ENCODE data around the gene SIRT6. TPM values are rescaled to one million over a fixed set of nuclear protein-coding genes. Genes with fewer than 3 reads are reported as not detected.

SIRT6 gene
- polyA plus RNA-seq, 1 of the 3 experiments (the other 2 are of a cell fraction) = 41.0 TPM

DNA sequence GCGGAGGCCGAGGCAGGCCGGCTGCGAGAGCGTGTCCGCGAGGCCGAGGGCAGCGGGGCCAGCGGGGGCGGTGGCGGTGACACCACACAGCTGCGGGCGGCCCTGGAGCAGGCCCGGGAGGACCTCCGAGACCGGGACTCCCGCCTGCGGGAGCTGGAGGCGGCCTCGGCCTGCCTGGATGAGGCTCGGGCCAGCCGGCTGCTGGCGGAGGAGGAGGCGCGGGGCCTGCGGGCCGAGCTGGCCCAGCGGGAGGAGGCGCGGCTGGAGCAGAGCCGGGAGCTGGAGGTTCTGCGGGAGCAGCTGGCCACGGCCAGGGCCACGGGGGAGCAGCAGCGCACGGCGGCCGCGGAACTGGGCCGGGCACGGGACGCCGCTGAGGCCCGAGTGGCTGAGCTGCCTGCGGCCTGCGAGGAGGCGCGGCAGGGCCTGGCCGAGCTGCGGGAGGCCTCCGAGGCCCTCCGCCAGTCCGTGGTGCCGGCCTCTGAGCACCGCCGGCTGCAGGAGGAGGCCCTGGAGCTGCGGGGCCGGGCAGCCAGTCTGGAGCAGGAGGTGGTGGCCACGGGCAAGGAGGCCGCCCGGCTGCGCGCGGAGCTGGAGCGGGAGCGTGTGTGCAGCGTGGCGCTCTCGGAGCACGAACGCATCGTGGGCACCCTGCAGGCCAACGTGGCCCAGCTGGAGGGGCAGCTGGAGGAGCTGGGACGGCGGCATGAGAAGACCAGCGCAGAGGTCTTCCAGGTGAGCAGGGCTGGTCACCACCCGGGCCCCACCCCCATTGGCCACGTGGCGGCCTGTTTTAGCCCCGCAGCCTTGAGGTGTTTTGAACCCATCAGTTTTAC lies 35.3 kb upstream of the SIRT6 start (continued):
- TF ChIP-seq, protein P1, sequence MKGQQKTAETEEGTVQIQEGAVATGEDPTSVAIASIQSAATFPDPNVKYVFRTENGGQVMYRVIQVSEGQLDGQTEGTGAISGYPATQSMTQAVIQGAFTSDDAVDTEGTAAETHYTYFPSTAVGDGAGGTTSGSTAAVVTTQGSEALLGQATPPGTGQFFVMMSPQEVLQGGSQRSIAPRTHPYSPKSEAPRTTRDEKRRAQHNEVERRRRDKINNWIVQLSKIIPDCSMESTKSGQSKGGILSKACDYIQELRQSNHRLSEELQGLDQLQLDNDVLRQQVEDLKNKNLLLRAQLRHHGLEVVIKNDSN (IDR thresholded peaks at IDR 0.05; ENCODE audit: borderline replicate concordance, low read depth) = no peak
- TF ChIP-seq FOSL2 (IDR thresholded peaks at IDR 0.05; ENCODE audit: borderline replicate concordance, low read depth) (no peak), NRF1 (IDR thresholded peaks at IDR 0.05; ENCODE audit: low read depth, low read length) (no peak)

DNA sequence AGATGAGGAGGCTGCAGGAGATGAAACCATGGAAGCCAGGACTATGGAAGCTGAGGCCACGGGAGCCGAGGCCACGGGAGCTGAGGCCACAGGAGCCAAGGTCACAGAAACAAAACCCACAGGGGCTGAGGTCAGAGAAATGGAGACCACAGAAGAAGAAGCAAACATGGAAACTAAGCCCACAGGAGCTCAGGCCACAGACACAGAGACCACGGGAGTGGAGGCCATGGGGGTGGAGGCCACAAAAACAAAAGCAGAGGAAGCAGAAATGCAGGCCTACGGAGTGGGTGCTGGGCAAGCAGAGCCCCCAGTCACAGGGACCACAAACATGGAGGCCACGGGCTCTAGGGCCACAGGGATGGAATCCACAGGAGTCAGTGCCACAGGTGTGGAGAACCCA lies 34.5 kb upstream of the SIRT6 start:
- no peak overlapping the region for H2AFZ ChIP-seq (ENCODE audit: low read depth)
- ChIA-PET CTCF (interaction anchor here (0.8 to 1.8 kb wide), 8 partner anchors 8 to 229 kb away, joined by 3 to 8 read pairs (median 4); no protein-coding TSS in a partner anchor), POLR2A (no interaction called here)
- H3K9ac ChIP-seq = no peak overlapping the region
- H3K79me2 ChIP-seq (ENCODE audit: insufficient read depth) = no peaks in the 10 kb centered on the region
- no peak overlapping the region for H3K4me2 ChIP-seq
- H4K20me1 ChIP-seq (ENCODE audit: insufficient read depth) = no peaks in the 10 kb centered on the region
- H3K27ac ChIP-seq (ENCODE audit: low read depth in 2 of 2, low read length in 1 of 2) = no peak overlapping the region
- peaks cover 5% of the 10 kb centered on the region for H3F3A ChIP-seq (replicated peaks; ENCODE audit: insufficient read depth)
- no peaks in the 10 kb centered on the region for H3K9me2 ChIP-seq
- H3K9me3 ChIP-seq = no peaks in the 10 kb centered on the region
- H3K27me3 ChIP-seq (ENCODE audit: insufficient read depth) = peaks cover 14% of the 10 kb centered on the region
- WGBS (ENCODE audit: low lambda C conversion rate) = 73% methylated on average over 5 of the region's 6 CpGs
- DNase-seq = no peak
- H3K36me3 ChIP-seq (replicated peaks in 1 of 2; ENCODE audit: control insufficient read depth in 1 of 2, insufficient read depth in 2 of 2, low read length in 1 of 2) = no peaks in the 10 kb centered on the region
- no peaks in the 10 kb centered on the region for H3K4me1 ChIP-seq (ENCODE audit: control insufficient read depth in 1 of 2, insufficient read depth in 2 of 2, low read depth in 1 of 2, low read length in 1 of 2)
- TF ChIP-seq, protein P2, sequence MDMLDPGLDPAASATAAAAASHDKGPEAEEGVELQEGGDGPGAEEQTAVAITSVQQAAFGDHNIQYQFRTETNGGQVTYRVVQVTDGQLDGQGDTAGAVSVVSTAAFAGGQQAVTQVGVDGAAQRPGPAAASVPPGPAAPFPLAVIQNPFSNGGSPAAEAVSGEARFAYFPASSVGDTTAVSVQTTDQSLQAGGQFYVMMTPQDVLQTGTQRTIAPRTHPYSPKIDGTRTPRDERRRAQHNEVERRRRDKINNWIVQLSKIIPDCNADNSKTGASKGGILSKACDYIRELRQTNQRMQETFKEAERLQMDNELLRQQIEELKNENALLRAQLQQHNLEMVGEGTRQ (IDR thresholded peaks at IDR 0.05; ENCODE audit: borderline replicate concordance, low read depth, low read length) = no peak
- no peak for TF ChIP-seq NFIC (IDR thresholded peaks at IDR 0.05; ENCODE audit: borderline replicate concordance)
- TF ChIP-seq FOSL2 (IDR thresholded peaks at IDR 0.05; ENCODE audit: borderline replicate concordance, low read depth) = no peak
- no peak for TF ChIP-seq RAD21 (IDR thresholded peaks at IDR 0.05; ENCODE audit: low read length)
- TF ChIP-seq SIN3A (IDR thresholded peaks at IDR 0.05; ENCODE audit: borderline replicate concordance, low read depth, low read length) = no peak
- no peak overlapping the region for H3K4me3 ChIP-seq (ENCODE audit: low read depth in 2 of 2, low read length in 1 of 2)

DNA sequence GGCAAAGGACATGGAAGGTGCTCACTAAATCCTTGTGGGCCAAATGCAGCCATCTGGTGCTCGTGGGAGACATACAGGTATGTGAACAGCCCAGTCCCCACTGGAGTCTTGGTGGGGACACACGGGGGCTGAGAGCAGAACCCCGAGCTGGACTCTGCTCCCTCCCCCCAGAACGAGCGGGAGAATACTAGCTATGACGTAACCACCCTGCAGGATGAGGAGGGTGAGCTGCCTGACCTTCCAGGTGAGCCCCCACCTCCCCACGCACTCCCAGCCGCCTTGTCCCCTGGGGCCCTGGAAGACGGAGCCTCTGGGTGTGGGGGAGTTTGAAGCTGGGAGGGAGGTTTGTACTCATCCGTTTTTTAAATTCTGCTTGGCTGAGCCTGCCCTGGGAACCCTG lies 33.4 kb upstream of the SIRT6 start:
- no peak overlapping the region for H2AFZ ChIP-seq (ENCODE audit: low read depth)
- no peak for DNase-seq
- no peak overlapping the region for H3K9ac ChIP-seq
- H3K27me3 ChIP-seq (ENCODE audit: insufficient read depth) = peaks cover 14% of the 10 kb centered on the region
- no peak overlapping the region for H3K4me2 ChIP-seq
- no peak overlapping the region for H3K27ac ChIP-seq (ENCODE audit: low read depth in 2 of 2, low read length in 1 of 2)
- no peaks in the 10 kb centered on the region for H3K79me2 ChIP-seq (ENCODE audit: insufficient read depth)
- no peaks in the 10 kb centered on the region for H4K20me1 ChIP-seq (ENCODE audit: insufficient read depth)
- ChIA-PET POLR2A (no interaction called here), CTCF (interaction anchor here (1.2 to 1.5 kb wide), 3 partner anchors 15 to 228 kb away, joined by 3 to 4 read pairs (median 4); no protein-coding TSS in a partner anchor)
- H3F3A ChIP-seq (replicated peaks; ENCODE audit: insufficient read depth) = peaks cover 5% of the 10 kb centered on the region
- no peaks in the 10 kb centered on the region for H3K9me3 ChIP-seq
- H3K4me1 ChIP-seq (ENCODE audit: control insufficient read depth in 1 of 2, insufficient read depth in 2 of 2, low read depth in 1 of 2, low read length in 1 of 2) = no peaks in the 10 kb centered on the region
- H3K36me3 ChIP-seq (replicated peaks in 1 of 2; ENCODE audit: control insufficient read depth in 1 of 2, insufficient read depth in 2 of 2, low read length in 1 of 2) = no peaks in the 10 kb centered on the region
- H3K9me2 ChIP-seq = no peaks in the 10 kb centered on the region
- H3K4me3 ChIP-seq (ENCODE audit: low read depth in 2 of 2, low read length in 1 of 2) = no peak overlapping the region
- WGBS (ENCODE audit: low lambda C conversion rate) = 32% methylated on average over 5 of the region's 10 CpGs
- no peak for TF ChIP-seq NRF1 (IDR thresholded peaks at IDR 0.05; ENCODE audit: low read depth, low read length)
- TF ChIP-seq, protein P3, sequence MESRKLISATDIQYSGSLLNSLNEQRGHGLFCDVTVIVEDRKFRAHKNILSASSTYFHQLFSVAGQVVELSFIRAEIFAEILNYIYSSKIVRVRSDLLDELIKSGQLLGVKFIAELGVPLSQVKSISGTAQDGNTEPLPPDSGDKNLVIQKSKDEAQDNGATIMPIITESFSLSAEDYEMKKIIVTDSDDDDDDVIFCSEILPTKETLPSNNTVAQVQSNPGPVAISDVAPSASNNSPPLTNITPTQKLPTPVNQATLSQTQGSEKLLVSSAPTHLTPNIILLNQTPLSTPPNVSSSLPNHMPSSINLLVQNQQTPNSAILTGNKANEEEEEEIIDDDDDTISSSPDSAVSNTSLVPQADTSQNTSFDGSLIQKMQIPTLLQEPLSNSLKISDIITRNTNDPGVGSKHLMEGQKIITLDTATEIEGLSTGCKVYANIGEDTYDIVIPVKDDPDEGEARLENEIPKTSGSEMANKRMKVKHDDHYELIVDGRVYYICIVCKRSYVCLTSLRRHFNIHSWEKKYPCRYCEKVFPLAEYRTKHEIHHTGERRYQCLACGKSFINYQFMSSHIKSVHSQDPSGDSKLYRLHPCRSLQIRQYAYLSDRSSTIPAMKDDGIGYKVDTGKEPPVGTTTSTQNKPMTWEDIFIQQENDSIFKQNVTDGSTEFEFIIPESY (IDR thresholded peaks at IDR 0.05; ENCODE audit: borderline replicate concordance, low read depth) = no peak
- TF ChIP-seq RFX5 (IDR thresholded peaks at IDR 0.05; ENCODE audit: low read length) = no peak
- no peak for TF ChIP-seq RXRA (IDR thresholded peaks at IDR 0.05; ENCODE audit: borderline replicate concordance, low read depth)
- no peak for TF ChIP-seq MEF2A (IDR thresholded peaks at IDR 0.05; ENCODE audit: borderline replicate concordance, low read depth)
- TF ChIP-seq, protein P1 (IDR thresholded peaks at IDR 0.05; ENCODE audit: borderline replicate concordance, low read depth) = no peak
- TF ChIP-seq TEAD4 (IDR thresholded peaks at IDR 0.05; ENCODE audit: borderline replicate concordance, insufficient read depth) = no peak
- TF ChIP-seq, protein P4, sequence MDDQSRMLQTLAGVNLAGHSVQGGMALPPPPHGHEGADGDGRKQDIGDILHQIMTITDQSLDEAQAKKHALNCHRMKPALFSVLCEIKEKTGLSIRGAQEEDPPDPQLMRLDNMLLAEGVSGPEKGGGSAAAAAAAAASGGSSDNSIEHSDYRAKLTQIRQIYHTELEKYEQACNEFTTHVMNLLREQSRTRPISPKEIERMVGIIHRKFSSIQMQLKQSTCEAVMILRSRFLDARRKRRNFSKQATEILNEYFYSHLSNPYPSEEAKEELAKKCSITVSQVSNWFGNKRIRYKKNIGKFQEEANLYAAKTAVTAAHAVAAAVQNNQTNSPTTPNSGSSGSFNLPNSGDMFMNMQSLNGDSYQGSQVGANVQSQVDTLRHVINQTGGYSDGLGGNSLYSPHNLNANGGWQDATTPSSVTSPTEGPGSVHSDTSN (IDR thresholded peaks at IDR 0.05) = no peak
- TF ChIP-seq SMC3 (IDR thresholded peaks at IDR 0.05; ENCODE audit: low read depth, low read length) = no peak
- no peak for TF ChIP-seq ELF1 (IDR thresholded peaks at IDR 0.05)
- no peak for TF ChIP-seq FOXJ3 (CRISPR knock-in tag; IDR thresholded peaks at IDR 0.05)
- TF ChIP-seq, protein P2 (IDR thresholded peaks at IDR 0.05; ENCODE audit: borderline replicate concordance, low read depth, low read length) = no peak
- no peak for TF ChIP-seq RAD21 (IDR thresholded peaks at IDR 0.05; ENCODE audit: low read length)
